Measurements from ENCODE around the gene SIGLEC1. TPM values are rescaled to one million over a fixed set of nuclear protein-coding genes. Genes with fewer than 3 reads are reported as not detected.

Gene SIGLEC1
- total and polyA plus RNA-seq, 2 of the 4 experiments (the other 2 are of a cell fraction): not detected

DNA sequence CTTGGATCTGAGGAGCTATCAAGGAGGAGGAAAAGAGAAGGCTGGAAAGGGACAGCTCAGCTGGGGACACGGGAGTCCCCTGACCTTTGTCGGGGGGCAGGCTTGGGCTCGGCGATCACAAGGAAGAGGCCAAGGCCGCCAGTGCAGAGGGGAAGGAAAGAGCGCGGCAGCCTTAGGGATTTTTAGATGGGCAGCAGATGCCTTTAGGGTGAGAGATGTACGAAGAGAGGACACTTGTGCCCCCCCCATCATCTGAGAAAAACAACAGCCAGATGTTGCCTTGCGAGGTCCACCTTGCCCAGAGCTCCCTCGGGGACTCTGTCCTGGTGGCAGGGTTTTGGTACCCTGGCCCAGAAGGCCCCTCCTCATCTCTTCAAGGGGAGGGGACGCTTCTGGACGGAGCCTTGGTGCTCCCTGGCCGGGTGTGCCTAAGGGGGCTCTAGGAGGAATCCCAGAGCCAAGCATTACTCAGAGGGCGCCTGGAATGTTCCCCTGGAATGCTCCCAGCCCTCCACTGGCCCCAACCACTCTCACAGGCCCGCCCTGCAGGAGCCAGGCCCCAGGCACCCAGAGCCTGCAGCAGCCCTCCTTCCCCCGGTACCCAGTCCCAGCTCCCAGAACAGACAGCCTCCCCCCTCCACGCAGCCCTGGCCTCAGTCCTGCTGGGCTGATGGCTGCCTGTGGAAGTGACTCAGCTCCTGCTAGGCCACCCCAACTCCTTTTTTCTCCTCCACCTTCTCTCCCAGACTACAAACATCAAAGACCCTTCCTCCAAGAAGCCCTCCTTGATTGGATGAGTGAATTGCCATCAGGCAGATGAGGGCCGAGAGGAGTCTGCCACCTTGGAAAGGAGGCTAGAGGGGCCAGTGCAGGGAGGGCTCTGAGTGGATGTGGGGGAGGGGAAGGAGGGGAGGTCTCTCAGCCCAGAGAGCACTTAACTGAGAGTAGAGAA, 32.4 kb downstream of the SIGLEC1 start:
- Histone ChIP-seq H3K36me3 (ENCODE audit: control insufficient read depth, insufficient read depth, low read length) (no peaks in the 10 kb centered on the region), H3K27ac (ENCODE audit: insufficient read depth, low read length) (no peak overlapping the region), H2BK5ac (ENCODE audit: low read depth, low read length, poor library complexity, severe bottlenecking) (no peak overlapping the region), H3K4me1 (ENCODE audit: control insufficient read depth, insufficient read depth, low read length) (peaks cover 20% of the 10 kb centered on the region), H3K56ac (ENCODE audit: extremely low read depth, insufficient read depth, low read length) (no peak overlapping the region), H4K8ac (ENCODE audit: low read depth in 2 of 2, low read length in 2 of 2) (peak overlapping the region in 1 of 2 experiments; percentile 78; a peak in 2 of 4 replicates), H2AK5ac (ENCODE audit: low read depth, low read length) (peak overlapping the region; percentile 33), H2AFZ (replicated peaks; ENCODE audit: low read length, poor library complexity) (peak overlapping the region; percentile 77), H3K4me2 (ENCODE audit: low read depth, low read length) (no peak overlapping the region), H4K91ac (ENCODE audit: insufficient read depth, low read depth, low read length) (peak overlapping the region; percentile 62; the same call in 1 of the 2 replicates), H3K27me3 (ENCODE audit: control insufficient read depth, insufficient read depth, low read length) (peaks cover 13% of the 10 kb centered on the region), H3K9ac (ENCODE audit: low read depth, low read length) (no peak overlapping the region), H3K9me1 (ENCODE audit: insufficient read depth, low read length) (peaks cover under 1% of the 10 kb centered on the region; the same call in 1 of the 2 replicates), H2AK9ac (replicated peaks; ENCODE audit: low read depth, low read length, poor library complexity) (peak overlapping the region; percentile 58), H3K4ac (ENCODE audit: low read depth, low read length) (peak overlapping the region; percentile 40; the same call in 1 of the 2 replicates), H4K5ac (ENCODE audit: low read depth, low read length) (peak overlapping the region; percentile 10), H3K18ac (ENCODE audit: low read depth, low read length) (0 out of 2 replicates have a peak overlapping the region, but pooled peaks have one; percentile 10), H3K14ac (replicated peaks; ENCODE audit: low read depth, low read length) (0 out of 2 replicates have a peak overlapping the region, but pooled peaks have one; percentile 14), H3K23ac (ENCODE audit: low read depth, low read length) (no peak overlapping the region), H2BK15ac (ENCODE audit: low read depth, low read length) (no peak overlapping the region), H4K20me1 (ENCODE audit: insufficient read depth, low read length) (no peaks in the 10 kb centered on the region), H3K79me1 (ENCODE audit: low read depth in 1 of 2, low read length in 2 of 2) (no peaks in the 10 kb centered on the region), H3K4me3 (ENCODE audit: insufficient read depth, low read depth, low read length) (no peak overlapping the region), H3K9me3 (ENCODE audit: control insufficient read depth, insufficient read depth, low read length) (no peaks in the 10 kb centered on the region), H2BK20ac (ENCODE audit: low read depth, low read length) (0 out of 2 replicates have a peak overlapping the region, but pooled peaks have one; percentile 1), H2BK120ac (ENCODE audit: low read depth, low read length) (no peak overlapping the region)
- 67% methylated on average over 5 of the region's 18 CpGs; no CpG with 5 or more reads in 1 of the 2 experiments for WGBS, 2 experiments (ENCODE audit: extremely low coverage in 2 of 2, insufficient read length in 1 of 2)
- POLR2A ChIA-PET (ENCODE audit: unreplicated experiment): interaction anchor here (0.6 kb wide), 1 partner anchor 165 kb away, joined by 8 read pairs; no protein-coding TSS in a partner anchor
- dilution Hi-C loops (cut with HindIII; ENCODE audit: low sequenced_read_pairs, unreplicated experiment) (no loop called here), intact Hi-C loops (cut with micrococcal nuclease) (loop anchor here (5.0 to 10.0 kb wide), 2 partner anchors 87 to 405 kb away; partner anchors contain the start of gene ADISSP), in situ Hi-C loops (cut with MboI; ENCODE audit: low sequenced_read_pairs) (no loop called here)
- CTCF ChIA-PET: interaction anchor here (0.9 kb wide), 1 partner anchor 31 kb away, joined by 3 read pairs; no protein-coding TSS in a partner anchor
- peak; percentile 41 for ATAC-seq (ENCODE audit: low read depth)
- no TSS peak for BruUV-seq (replicated peaks)
- peak; percentile 48 for DNase-seq
- TF ChIP-seq RCOR1 (IDR thresholded peaks at IDR 0.05; ENCODE audit: insufficient replicate concordance, low read length): no peak
- no peak for TF ChIP-seq FOS (IDR thresholded peaks at IDR 0.05; ENCODE audit: low read depth, low read length)
- TF ChIP-seq MXI1 (IDR thresholded peaks at IDR 0.05; ENCODE audit: borderline replicate concordance, low read depth, low read length): no peak
- no peak; the same call in 1 of the 2 replicates for TF ChIP-seq MAZ (IDR thresholded peaks at IDR 0.05; ENCODE audit: borderline replicate concordance, low read depth, low read length)
- no peak for TF ChIP-seq RFX5 (IDR thresholded peaks at IDR 0.05; ENCODE audit: low read depth, low read length)
- TF ChIP-seq, protein P1, sequence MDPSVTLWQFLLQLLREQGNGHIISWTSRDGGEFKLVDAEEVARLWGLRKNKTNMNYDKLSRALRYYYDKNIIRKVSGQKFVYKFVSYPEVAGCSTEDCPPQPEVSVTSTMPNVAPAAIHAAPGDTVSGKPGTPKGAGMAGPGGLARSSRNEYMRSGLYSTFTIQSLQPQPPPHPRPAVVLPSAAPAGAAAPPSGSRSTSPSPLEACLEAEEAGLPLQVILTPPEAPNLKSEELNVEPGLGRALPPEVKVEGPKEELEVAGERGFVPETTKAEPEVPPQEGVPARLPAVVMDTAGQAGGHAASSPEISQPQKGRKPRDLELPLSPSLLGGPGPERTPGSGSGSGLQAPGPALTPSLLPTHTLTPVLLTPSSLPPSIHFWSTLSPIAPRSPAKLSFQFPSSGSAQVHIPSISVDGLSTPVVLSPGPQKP (IDR thresholded peaks at IDR 0.05; ENCODE audit: borderline replicate concordance, low read depth, low read length): no peak
- TF ChIP-seq RAD21 (IDR thresholded peaks at IDR 0.05; ENCODE audit: low read length): no peak
- no peak for TF ChIP-seq USF2 (IDR thresholded peaks at IDR 0.05; ENCODE audit: low read depth, low read length)
- TF ChIP-seq NFE2L2 (IDR thresholded peaks at IDR 0.05; ENCODE audit: low read depth, low read length): no peak
- no peak for TF ChIP-seq CEBPB (IDR thresholded peaks at IDR 0.05; ENCODE audit: low read depth, low read length)
- no peak for TF ChIP-seq CHD1 (IDR thresholded peaks at IDR 0.05; ENCODE audit: low read depth, low read length)
- TF ChIP-seq BHLHE40 (IDR thresholded peaks at IDR 0.05; ENCODE audit: low read depth, low read length): no peak
- TF ChIP-seq MAFK (IDR thresholded peaks at IDR 0.05; ENCODE audit: low read depth, low read length): no peak
- TF ChIP-seq SMC3 (IDR thresholded peaks at IDR 0.05; ENCODE audit: low read depth, low read length): no peak

Data from IMR-90 (cell line).